H9 (cell line): Measurements from ENCODE around the gene MACROH2A1. TPM values are rescaled to one million over a fixed set of nuclear protein-coding genes. Genes with fewer than 3 reads are reported as not detected.

Experiments
- DNase-seq: peaks from one replicate; pipeline ENCODE4 v3.0.0-alpha.2; 2017
- H2AFZ ChIP-seq: one replicate; pipeline ENCODE4 v1.6.1; 2013; ENCODE audit warnings: mild to moderate bottlenecking, low read length, control low read depth, moderate library complexity
- H2AK5ac ChIP-seq: 2 replicates; pipeline ENCODE4 v1.6.1; 2013; ENCODE audit warnings: low read length, control low read depth, mixed read lengths; ENCODE audit not compliant: insufficient read length
- H2BK120ac ChIP-seq: one replicate; pipeline ENCODE4 v1.6.1; 2013; ENCODE audit warnings: low read depth, mild to moderate bottlenecking, low read length, control low read depth, inconsistent platforms; ENCODE audit not compliant: poor library complexity, severe bottlenecking
- H2BK12ac ChIP-seq: 2 replicates; pipeline ENCODE4 v1.6.1; 2013; ENCODE audit warnings: low read length, control low read depth, mixed read lengths, low read depth; ENCODE audit not compliant: insufficient read length
- H2BK15ac ChIP-seq: 2 replicates; pipeline ENCODE4 v1.6.1; 2013; ENCODE audit warnings: low read depth, low read length, control low read depth
- H2BK20ac ChIP-seq: one replicate; pipeline ENCODE4 v1.6.1; 2013; ENCODE audit warnings: low read depth, mild to moderate bottlenecking, low read length, control low read depth, inconsistent platforms; ENCODE audit not compliant: poor library complexity, severe bottlenecking
- H2BK5ac ChIP-seq: 2 replicates; pipeline ENCODE4 v1.6.1; 2013; ENCODE audit warnings: low read length, control low read depth, mixed read lengths; ENCODE audit not compliant: insufficient read length
- H3K14ac ChIP-seq: 2 replicates; pipeline ENCODE4 v1.6.1; 2013; ENCODE audit warnings: low read length, control low read depth; ENCODE audit not compliant: insufficient read depth
- H3K18ac ChIP-seq: 2 replicates; pipeline ENCODE4 v1.6.1; 2013; ENCODE audit warnings: low read depth, mild to moderate bottlenecking, mixed read lengths, low read length, control low read depth; ENCODE audit not compliant: insufficient read length
- H3K23ac ChIP-seq: 2 replicates; pipeline ENCODE4 v1.6.1; 2013; ENCODE audit warnings: low read length, control low read depth, mixed read lengths, low read depth; ENCODE audit not compliant: insufficient read length
- H3K23me2 ChIP-seq: 2 replicates; pipeline ENCODE4 v1.6.1; 2013; ENCODE audit warnings: low read depth, mild to moderate bottlenecking, mixed read lengths, low read length, control low read depth; ENCODE audit not compliant: insufficient read length, poor library complexity, severe bottlenecking
- H3K27ac ChIP-seq: 2 replicates; pipeline ENCODE4 v1.5.1; 2013; ENCODE audit warnings: low read length, control low read depth, mixed read lengths, low read depth; ENCODE audit not compliant: insufficient read length
- H3K27me3 ChIP-seq: 2 replicates; pipeline ENCODE4 v1.6.1; 2013; ENCODE audit warnings: low read length, control low read depth, inconsistent platforms; ENCODE audit not compliant: insufficient read depth
- H3K4ac ChIP-seq: 2 replicates; pipeline ENCODE4 v1.6.1; 2013; ENCODE audit warnings: low read depth, mild to moderate bottlenecking, control low read depth, inconsistent platforms, low read length, moderate library complexity
- H3K4me1 ChIP-seq: 2 replicates; pipeline ENCODE4 v1.6.1; 2013; ENCODE audit warnings: low read length, control low read depth, inconsistent platforms; ENCODE audit not compliant: insufficient read depth
- H3K4me2 ChIP-seq: 2 replicates; pipeline ENCODE4 v1.6.1; 2013; ENCODE audit warnings: low read length, control low read depth, mixed read lengths; ENCODE audit not compliant: insufficient read length, insufficient read depth
- H3K56ac ChIP-seq: 2 replicates; pipeline ENCODE4 v1.6.1; 2013; ENCODE audit warnings: low read depth, mild to moderate bottlenecking, mixed read lengths, low read length, control low read depth; ENCODE audit not compliant: insufficient read length
- H3K79me1 ChIP-seq: 2 replicates; pipeline ENCODE4 v1.6.1; 2013; ENCODE audit warnings: low read depth, mild to moderate bottlenecking, moderate library complexity, low read length, control low read depth, inconsistent platforms; ENCODE audit not compliant: insufficient read depth, poor library complexity, severe bottlenecking
- H3K79me2 ChIP-seq: 2 replicates; pipeline ENCODE4 v1.6.1; 2013; ENCODE audit warnings: low read length, control low read depth, inconsistent platforms; ENCODE audit not compliant: insufficient read depth
- H3K9ac ChIP-seq: 2 replicates; pipeline ENCODE4 v1.6.1; 2013; ENCODE audit warnings: low read length, control low read depth, mixed read lengths; ENCODE audit not compliant: insufficient read length; ENCODE audit errors: extremely low read depth
- H3K9me3 ChIP-seq: one replicate; pipeline ENCODE4 v1.6.1; 2013; ENCODE audit warnings: low read depth, low read length, inconsistent platforms; ENCODE audit not compliant: control insufficient read depth
- H3T11ph ChIP-seq: one replicate; pipeline ENCODE4 v1.6.1; 2013; ENCODE audit warnings: mild to moderate bottlenecking, low read length, control low read depth, inconsistent platforms
- H4K20me1 ChIP-seq: one replicate; pipeline ENCODE4 v1.6.1; 2013; ENCODE audit not compliant: control insufficient read depth, insufficient read length, insufficient read depth
- H4K5ac ChIP-seq: 2 replicates; pipeline ENCODE4 v1.6.1; 2013; ENCODE audit warnings: low read depth, mild to moderate bottlenecking, mixed read lengths, low read length, control low read depth; ENCODE audit not compliant: insufficient read length
- H4K8ac ChIP-seq: replicated peaks from 2 replicates; pipeline ENCODE4 v1.6.1; 2013; ENCODE audit warnings: low read length, control low read depth, mixed read lengths, low read depth; ENCODE audit not compliant: insufficient read length
- H4K91ac ChIP-seq: 2 replicates; pipeline ENCODE4 v1.6.1; 2013; ENCODE audit warnings: low read depth, mild to moderate bottlenecking, moderate library complexity, mixed read lengths, low read length, control low read depth; ENCODE audit not compliant: insufficient read length
- H3K27ac Mint-ChIP-seq, 3 experiments: 2 replicates in 2 of 3; 3 replicates in 1 of 3; pipeline ENCODE4 v1.8.0; 2020 to 2021; ENCODE audit warnings: mixed read lengths in 3 of 3, mild to moderate bottlenecking in 1 of 3, moderate library complexity in 1 of 3
- H3K27me3 Mint-ChIP-seq: 2 replicates; pipeline ENCODE4 v1.8.0; 2021; ENCODE audit warnings: low read depth, mild to moderate bottlenecking, moderate library complexity, mixed read lengths
- H3K36me3 Mint-ChIP-seq, 3 experiments: 2 replicates in 2 of 3; 3 replicates in 1 of 3; pipeline ENCODE4 v1.8.0; 2020 to 2021; ENCODE audit warnings: low read depth in 3 of 3, mixed read lengths in 3 of 3; ENCODE audit not compliant: insufficient read depth in 1 of 3
- H3K4me1 Mint-ChIP-seq, 2 experiments: 2 replicates each; pipeline ENCODE4 v1.8.0; 2020; ENCODE audit warnings: mixed read lengths in 2 of 2
- H3K4me3 Mint-ChIP-seq, 2 experiments: 2 replicates in 1 of 2; 3 replicates in 1 of 2; pipeline ENCODE4 v1.8.0; 2020 to 2021; ENCODE audit warnings: mild to moderate bottlenecking in 2 of 2, mixed read lengths in 2 of 2, moderate library complexity in 1 of 2
- H3K9me3 Mint-ChIP-seq, 2 experiments: 2 replicates in 1 of 2; 3 replicates in 1 of 2; pipeline ENCODE4 v1.8.0; 2020; ENCODE audit warnings: mild to moderate bottlenecking in 2 of 2, mixed read lengths in 2 of 2, moderate library complexity in 1 of 2
- WGBS: extraction: QIAGEN DNeasy Blood & Tissue Kit; methylation state at CpG from one replicate; pipeline ENCODE4 v1.1.7; 2013; ENCODE audit warnings: missing lambda C conversion rate, low lambda C conversion rate, mixed read lengths; ENCODE audit not compliant: insufficient read length; ENCODE audit errors: extremely low coverage; 5-methylcytosine and 5-hydroxymethylcytosine counted together
- total RNA-seq: library from RNA; stranded (reverse); gene quantifications from 2 replicates; pipeline ENCODE4 v1.2.1, GENCODE V29; 2021
- TF ChIP-seq, protein P1 (sequence below): fragments of 200-600 bp; sonication (generic); conservative IDR thresholded peaks from 3 replicates; pipeline ENCODE4 v1.8.0; 2021; ENCODE audit warnings: antibody characterized with exemption, mild to moderate bottlenecking

Gene MACROH2A1
- total RNA-seq, 1 experiment from 2014 or later: 111 TPM

GRCh38 chr5:135362102-135362501 lies 36.9 kb downstream of the MACROH2A1 start:
- Histone ChIP-seq H2AK5ac (no peak overlapping the region), H2BK120ac (no peak overlapping the region), H3T11ph (no peak overlapping the region), H3K18ac (no peak overlapping the region), H3K14ac (no peak overlapping the region), H2BK5ac (no peak overlapping the region), H2BK15ac (no peak overlapping the region), H4K8ac (no peak overlapping the region), H3K4me1 (no peaks in the 10 kb centered on the region), H3K23ac (no peak overlapping the region), H2BK20ac (no peak overlapping the region), H3K79me2 (no peaks in the 10 kb centered on the region), H4K20me1 (no peaks in the 10 kb centered on the region), H3K4me2 (no peak overlapping the region), H3K27me3 (no peaks in the 10 kb centered on the region), H2AFZ (no peak overlapping the region), H3K79me1 (no peaks in the 10 kb centered on the region), H3K56ac (no peak overlapping the region), H3K9me3 (no peaks in the 10 kb centered on the region), H3K27ac (no peak overlapping the region), H3K9ac (no peak overlapping the region), H4K5ac (no peak overlapping the region), H3K23me2 (no peaks in the 10 kb centered on the region), H4K91ac (no peak overlapping the region), H2BK12ac (no peak overlapping the region), H3K4ac (no peak overlapping the region)
- DNase-seq: no peak
- no peaks in the 10 kb centered on the region for H3K4me1 Mint-ChIP-seq
- peaks cover 0 to 31% (median 0%) of the 10 kb centered on the region in 3 experiments; a peak in 3 of 7 replicates for H3K36me3 Mint-ChIP-seq
- no CpG with 5 or more reads among the region's 2 CpGs for WGBS
- no peaks in the 10 kb centered on the region for H3K9me3 Mint-ChIP-seq
- H3K4me3 Mint-ChIP-seq: no peak overlapping the region
- TF ChIP-seq, protein P1, sequence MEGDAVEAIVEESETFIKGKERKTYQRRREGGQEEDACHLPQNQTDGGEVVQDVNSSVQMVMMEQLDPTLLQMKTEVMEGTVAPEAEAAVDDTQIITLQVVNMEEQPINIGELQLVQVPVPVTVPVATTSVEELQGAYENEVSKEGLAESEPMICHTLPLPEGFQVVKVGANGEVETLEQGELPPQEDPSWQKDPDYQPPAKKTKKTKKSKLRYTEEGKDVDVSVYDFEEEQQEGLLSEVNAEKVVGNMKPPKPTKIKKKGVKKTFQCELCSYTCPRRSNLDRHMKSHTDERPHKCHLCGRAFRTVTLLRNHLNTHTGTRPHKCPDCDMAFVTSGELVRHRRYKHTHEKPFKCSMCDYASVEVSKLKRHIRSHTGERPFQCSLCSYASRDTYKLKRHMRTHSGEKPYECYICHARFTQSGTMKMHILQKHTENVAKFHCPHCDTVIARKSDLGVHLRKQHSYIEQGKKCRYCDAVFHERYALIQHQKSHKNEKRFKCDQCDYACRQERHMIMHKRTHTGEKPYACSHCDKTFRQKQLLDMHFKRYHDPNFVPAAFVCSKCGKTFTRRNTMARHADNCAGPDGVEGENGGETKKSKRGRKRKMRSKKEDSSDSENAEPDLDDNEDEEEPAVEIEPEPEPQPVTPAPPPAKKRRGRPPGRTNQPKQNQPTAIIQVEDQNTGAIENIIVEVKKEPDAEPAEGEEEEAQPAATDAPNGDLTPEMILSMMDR: no peak
- H3K27ac Mint-ChIP-seq: no peak overlapping the region
- H3K27me3 Mint-ChIP-seq: no peaks in the 10 kb centered on the region; the same call in 1 of the 2 replicates
